HepG2 (cell line): ENCODE results near the gene GATAD2B. TPM values are rescaled to one million over a fixed set of nuclear protein-coding genes. Genes with fewer than 3 reads are reported as not detected.

Experiments
- ADNP ChIP-seq: sonication (generic); formaldehyde crosslinking; IDR thresholded peaks from 2 replicates; pipeline ENCODE4 v1.4.0; 2020; ENCODE audit warnings: missing genetic modification reagents
- ATM ChIP-seq: fragments of 450-650 bp; IDR thresholded peaks from 2 replicates; pipeline ENCODE4 v1.7.1; 2017; ENCODE audit warnings: mild to moderate bottlenecking, borderline replicate concordance
- CBX5 ChIP-seq: sonication (generic); formaldehyde crosslinking; IDR thresholded peaks from 2 replicates; pipeline ENCODE4 v1.4.0; 2020; ENCODE audit warnings: missing genetic modification reagents, borderline replicate concordance
- DR1 ChIP-seq: sonication (generic); formaldehyde crosslinking; IDR thresholded peaks from 2 replicates; pipeline ENCODE4 v1.8.0; 2021; ENCODE audit warnings: mild to moderate bottlenecking, missing genetic modification reagents, inconsistent platforms
- ERF ChIP-seq: IDR thresholded peaks from 2 replicates; pipeline ENCODE4 v1.6.1; 2018; ENCODE audit warnings: missing biosample characterization, missing genetic modification reagents
- FOXO1 ChIP-seq: sonication (generic); formaldehyde crosslinking; IDR thresholded peaks from 2 replicates; pipeline ENCODE4 v1.4.0; 2020; ENCODE audit warnings: missing genetic modification reagents
- HHEX ChIP-seq: IDR thresholded peaks from 2 replicates; pipeline ENCODE4 v1.6.1; 2016; ENCODE audit warnings: control low read depth
- KDM6A ChIP-seq: IDR thresholded peaks from 2 replicates; pipeline ENCODE4 v1.6.1; 2016; ENCODE audit warnings: low read depth
- MAFK ChIP-seq, 2 experiments: IDR thresholded peaks in 1 of 2; conservative IDR thresholded peaks in 1 of 2; 2 replicates each; pipeline ENCODE4 v1.6.1; 2011; ENCODE audit warnings: improper control_type of control experiment in 2 of 2, low read length in 2 of 2
- MTF1 ChIP-seq: sonication (generic); formaldehyde crosslinking; IDR thresholded peaks from 2 replicates; pipeline ENCODE4 v1.5.0; 2020; ENCODE audit warnings: missing genetic modification reagents
- MYC ChIP-seq: sonication (generic); formaldehyde crosslinking; IDR thresholded peaks from 2 replicates; pipeline ENCODE4 v1.9.0; 2021; ENCODE audit warnings: missing genetic modification reagents, borderline replicate concordance
- NBN ChIP-seq: fragments of 450-650 bp; conservative IDR thresholded peaks from 2 replicates; pipeline ENCODE4 v1.6.1; 2017
- NFYB ChIP-seq: sonication (generic); formaldehyde crosslinking; IDR thresholded peaks from 2 replicates; pipeline ENCODE4 v1.4.0; 2020; ENCODE audit warnings: missing genetic modification reagents
- PCBP1 ChIP-seq: fragments of 200-400 bp; formaldehyde crosslinking; IDR thresholded peaks from 2 replicates; pipeline ENCODE4 v1.6.1; 2017; ENCODE audit warnings: mild to moderate bottlenecking, low read depth, low read length, borderline replicate concordance
- RFX3 ChIP-seq: IDR thresholded peaks from 2 replicates; pipeline ENCODE4 v1.6.1; 2016; ENCODE audit warnings: missing biosample characterization, missing genetic modification reagents
- ZFP41 ChIP-seq: sonication (generic); formaldehyde crosslinking; IDR thresholded peaks from 2 replicates; pipeline ENCODE4 v1.4.0; 2020; ENCODE audit warnings: mild to moderate bottlenecking, missing genetic modification reagents, borderline replicate concordance
- ZFP62 ChIP-seq: sonication (generic); formaldehyde crosslinking; IDR thresholded peaks from 2 replicates; pipeline ENCODE4 v1.4.0; 2020; ENCODE audit warnings: missing genetic modification reagents
- ZNF337 ChIP-seq: sonication (generic); formaldehyde crosslinking; IDR thresholded peaks from 2 replicates; pipeline ENCODE4 v1.5.1; 2020; ENCODE audit warnings: missing genetic modification reagents, low read depth, mild to moderate bottlenecking, borderline replicate concordance
- ZNF501 ChIP-seq: sonication (generic); formaldehyde crosslinking; IDR thresholded peaks from 2 replicates; pipeline ENCODE4 v1.5.1; 2020; ENCODE audit warnings: mild to moderate bottlenecking, moderate library complexity, missing genetic modification reagents
- ZNF660 ChIP-seq: sonication (generic); formaldehyde crosslinking; IDR thresholded peaks from 2 replicates; pipeline ENCODE4 v1.5.1; 2020; ENCODE audit warnings: mild to moderate bottlenecking, low read depth, missing genetic modification reagents, borderline replicate concordance
- ZNF790 ChIP-seq: sonication (generic); formaldehyde crosslinking; IDR thresholded peaks from 2 replicates; pipeline ENCODE4 v1.8.0; 2022; ENCODE audit warnings: missing genetic modification reagents, mild to moderate bottlenecking, borderline replicate concordance
- polyA plus RNA-seq, 8 experiments: library from polyadenylated mRNA; depleted of rRNA in 3 of 8; stranded (reverse) in 7 of 8; unstranded in 1 of 8; fragments of >200 nt; fragmentation: Illumina TruSeq in 4 of 8; extraction: Trizol in 4 of 8; gene quantifications; 2 replicates each; pipeline versions ENCODE4 v1.2.1 to v1.2.3, GENCODE V29; 2011 to 2016; ENCODE audit warnings: low read depth in 4 of 8, missing spikeins in 1 of 8, mixed read lengths in 1 of 8; ENCODE audit not compliant: insufficient read depth in 1 of 8
- total RNA-seq, 5 experiments: library from RNA; depleted of rRNA; stranded (reverse); fragments of >200 nt; fragmentation: Illumina TruSeq; extraction: Trizol; gene quantifications; 2 replicates each; pipeline ENCODE4 v1.2.3, GENCODE V29; 2016; ENCODE audit warnings: low read depth in 1 of 5
- TF ChIP-seq, protein P1 (sequence below): sonication (generic); formaldehyde crosslinking; IDR thresholded peaks from 2 replicates; pipeline ENCODE4 v1.4.0; 2020; ENCODE audit warnings: missing genetic modification reagents, mild to moderate bottlenecking, borderline replicate concordance
- TF ChIP-seq, protein P2 (sequence below): sonication (generic); formaldehyde crosslinking; IDR thresholded peaks from 2 replicates; pipeline ENCODE4 v1.4.0; 2020; ENCODE audit warnings: missing genetic modification reagents
- TF ChIP-seq, protein P3 (sequence below): IDR thresholded peaks from 2 replicates; pipeline ENCODE4 v1.6.1; 2016; ENCODE audit warnings: low read depth, borderline replicate concordance
- TF ChIP-seq, protein P4 (sequence below): sonication (generic); formaldehyde crosslinking; IDR thresholded peaks from 2 replicates; pipeline ENCODE4 v1.8.0; 2022; ENCODE audit warnings: missing genetic modification reagents, mild to moderate bottlenecking, inconsistent platforms, borderline replicate concordance

The GATAD2B gene
- total and polyA plus RNA-seq, 2 of the 13 experiments (the other 11 are each of a cell fraction or from before 2014, with no cell fraction given) = 3.2 to 5.2 TPM

DNA sequence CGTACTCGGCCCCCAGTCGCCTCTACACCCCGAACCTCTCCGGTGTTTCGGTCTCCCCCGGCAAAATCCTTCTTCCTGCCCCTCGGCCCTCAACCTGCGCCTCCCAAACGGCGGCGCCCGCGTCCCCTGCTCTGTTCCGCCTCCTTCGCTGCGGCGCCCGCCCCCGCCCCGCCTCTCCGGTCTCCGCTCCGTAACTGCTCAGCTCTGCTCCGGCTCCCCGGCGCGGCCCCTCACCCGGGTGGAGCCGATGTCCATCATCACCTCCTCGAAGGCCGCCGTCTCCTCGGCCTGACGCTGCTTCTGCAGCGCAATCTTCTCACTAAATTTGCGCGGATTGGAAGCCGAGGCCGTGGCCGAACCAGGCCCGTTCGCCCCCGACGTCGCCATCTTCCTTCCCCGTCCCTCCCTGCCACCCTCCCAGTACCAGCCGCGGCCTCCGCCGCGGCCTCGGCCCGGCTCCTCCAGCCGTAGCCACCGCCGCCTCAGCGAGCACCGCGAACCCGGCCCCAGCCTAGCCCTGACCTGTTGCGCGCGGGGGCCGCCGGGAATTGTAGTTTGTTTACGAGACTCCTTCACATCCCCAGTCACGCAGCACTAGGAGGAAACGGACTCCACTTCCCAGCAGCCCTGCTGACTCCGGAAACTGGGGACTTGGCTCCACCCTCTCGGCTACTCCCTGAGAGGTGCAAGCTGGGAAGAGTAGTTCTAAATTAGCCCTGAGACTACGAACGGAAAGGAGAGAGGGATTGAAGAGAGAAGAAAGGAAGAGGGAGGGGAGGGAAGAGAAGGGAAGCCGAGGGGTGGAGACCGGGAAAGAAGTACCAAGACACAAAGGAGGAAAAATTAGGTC lies 35.6 kb upstream of the GATAD2B start, which contains the start of gene CRTC2 (continued):
- TF ChIP-seq ZNF337 (no peak), NFYB (CRISPR knock-in tag) (no peak; the same call in none of the 2 replicates), ZFP62 (CRISPR knock-in tag) (peak; percentile 87; the same call in 1 of the 2 replicates), ZNF660 (CRISPR knock-in tag) (0 out of 2 replicates have a peak, but pooled peaks have one; percentile 58), FOXO1 (CRISPR knock-in tag) (peak; percentile 80), ZNF790 (CRISPR knock-in tag) (peak; percentile 69; the same call in 1 of the 2 replicates), DR1 (CRISPR knock-in tag) (peak; percentile 54; the same call in 1 of the 2 replicates), ZNF501 (peak; percentile 65; the same call in 1 of the 2 replicates), RFX3 (CRISPR knock-in tag) (no peak), ADNP (CRISPR knock-in tag) (no peak), PCBP1 (no peak), NBN (no peak), MAFK (conservative IDR thresholded peaks at IDR 0.05 in 1 of 2, IDR thresholded peaks at IDR 0.05 in 1 of 2; ENCODE audit: low read length in 2 of 2) (0 out of 4 replicates have a peak, but pooled peaks of 1 of the 2 experiments have one; percentile 10), CBX5 (CRISPR knock-in tag) (no peak), MYC (CRISPR knock-in tag) (peak; percentile 65), ZFP41 (CRISPR knock-in tag) (no peak), ATM (no peak), HHEX (CRISPR knock-in tag) (no peak), MTF1 (CRISPR knock-in tag) (no peak), KDM6A (CRISPR knock-in tag) (no peak), ERF (CRISPR knock-in tag) (peak; percentile 75; the same call in 1 of the 2 replicates)
- TF ChIP-seq, protein P1, sequence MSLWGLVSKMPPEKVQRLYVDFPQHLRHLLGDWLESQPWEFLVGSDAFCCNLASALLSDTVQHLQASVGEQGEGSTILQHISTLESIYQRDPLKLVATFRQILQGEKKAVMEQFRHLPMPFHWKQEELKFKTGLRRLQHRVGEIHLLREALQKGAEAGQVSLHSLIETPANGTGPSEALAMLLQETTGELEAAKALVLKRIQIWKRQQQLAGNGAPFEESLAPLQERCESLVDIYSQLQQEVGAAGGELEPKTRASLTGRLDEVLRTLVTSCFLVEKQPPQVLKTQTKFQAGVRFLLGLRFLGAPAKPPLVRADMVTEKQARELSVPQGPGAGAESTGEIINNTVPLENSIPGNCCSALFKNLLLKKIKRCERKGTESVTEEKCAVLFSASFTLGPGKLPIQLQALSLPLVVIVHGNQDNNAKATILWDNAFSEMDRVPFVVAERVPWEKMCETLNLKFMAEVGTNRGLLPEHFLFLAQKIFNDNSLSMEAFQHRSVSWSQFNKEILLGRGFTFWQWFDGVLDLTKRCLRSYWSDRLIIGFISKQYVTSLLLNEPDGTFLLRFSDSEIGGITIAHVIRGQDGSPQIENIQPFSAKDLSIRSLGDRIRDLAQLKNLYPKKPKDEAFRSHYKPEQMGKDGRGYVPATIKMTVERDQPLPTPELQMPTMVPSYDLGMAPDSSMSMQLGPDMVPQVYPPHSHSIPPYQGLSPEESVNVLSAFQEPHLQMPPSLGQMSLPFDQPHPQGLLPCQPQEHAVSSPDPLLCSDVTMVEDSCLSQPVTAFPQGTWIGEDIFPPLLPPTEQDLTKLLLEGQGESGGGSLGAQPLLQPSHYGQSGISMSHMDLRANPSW = no peak
- TF ChIP-seq, protein P2, sequence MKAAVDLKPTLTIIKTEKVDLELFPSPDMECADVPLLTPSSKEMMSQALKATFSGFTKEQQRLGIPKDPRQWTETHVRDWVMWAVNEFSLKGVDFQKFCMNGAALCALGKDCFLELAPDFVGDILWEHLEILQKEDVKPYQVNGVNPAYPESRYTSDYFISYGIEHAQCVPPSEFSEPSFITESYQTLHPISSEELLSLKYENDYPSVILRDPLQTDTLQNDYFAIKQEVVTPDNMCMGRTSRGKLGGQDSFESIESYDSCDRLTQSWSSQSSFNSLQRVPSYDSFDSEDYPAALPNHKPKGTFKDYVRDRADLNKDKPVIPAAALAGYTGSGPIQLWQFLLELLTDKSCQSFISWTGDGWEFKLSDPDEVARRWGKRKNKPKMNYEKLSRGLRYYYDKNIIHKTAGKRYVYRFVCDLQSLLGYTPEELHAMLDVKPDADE = 0 out of 2 replicates have a peak, but pooled peaks have one; percentile 59
- TF ChIP-seq, protein P3, sequence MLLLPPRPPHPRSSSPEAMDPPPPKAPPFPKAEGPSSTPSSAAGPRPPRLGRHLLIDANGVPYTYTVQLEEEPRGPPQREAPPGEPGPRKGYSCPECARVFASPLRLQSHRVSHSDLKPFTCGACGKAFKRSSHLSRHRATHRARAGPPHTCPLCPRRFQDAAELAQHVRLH (CRISPR knock-in tag) = peak; percentile 71; the same call in 1 of the 2 replicates
- TF ChIP-seq, protein P4, sequence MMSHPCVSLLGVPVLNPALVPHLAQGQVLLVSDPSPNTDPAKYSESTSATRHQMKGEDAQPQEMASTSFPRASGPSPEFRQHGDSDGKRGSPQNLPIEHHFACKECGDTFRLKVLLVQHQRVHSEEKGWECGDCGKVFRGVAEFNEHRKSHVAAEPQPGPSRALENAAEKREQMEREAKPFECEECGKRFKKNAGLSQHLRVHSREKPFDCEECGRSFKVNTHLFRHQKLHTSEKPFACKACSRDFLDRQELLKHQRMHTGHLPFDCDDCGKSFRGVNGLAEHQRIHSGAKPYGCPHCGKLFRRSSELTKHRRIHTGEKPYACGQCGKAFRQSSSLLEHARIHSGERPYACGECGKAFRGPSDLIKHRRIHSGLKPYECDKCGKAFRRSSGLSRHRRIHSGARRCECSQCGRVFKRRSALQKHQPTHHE (CRISPR knock-in tag) = peak; percentile 83; the same call in 1 of the 2 replicates
